Adrenal gland (tissue), 5 donors: ENCODE results near the gene USP34.

Experiments
- CTCF ChIP-seq, 6 experiments: fragments of 450-650 bp in 4 of 6; fragments of 200-600 bp in 2 of 6; sonication (generic) in 1 of 6; IDR thresholded peaks; 1 replicate in 5 of 6; 2 replicates in 1 of 6; pipeline versions ENCODE4 v1.5.1 to v1.8.0; 2016 to 2021; ENCODE audit warnings: antibody characterized with exemption in 6 of 6, mild to moderate bottlenecking in 2 of 6, moderate library complexity in 1 of 6
- POLR2A ChIP-seq, 2 donors: fragments of 450-650 bp; IDR thresholded peaks; one replicate each; pipeline ENCODE4 v1.6.1; 2017; ENCODE audit warnings: antibody characterized with exemption in 2 of 2, mild to moderate bottlenecking in 2 of 2, moderate library complexity in 1 of 2
- donor health status: DM: no; HTN: no; CAD: no.

- TF ChIP-seq POLR2A (IDR thresholded peaks at IDR 0.05) (no peak), CTCF (IDR thresholded peaks at IDR 0.05) (no peak)
These were observed 14.0 kb downstream of the USP34 start for GRCh38 chr2:61456746-61457420.
